Measurements from ENCODE around the gene PLCL1. TPM values are rescaled to one million over a fixed set of nuclear protein-coding genes. Genes with fewer than 3 reads are reported as not detected.

Gene PLCL1
- total and polyA plus RNA-seq, 8 donors, result 0.93 to 28.7 (median 3.1) TPM

DNA sequence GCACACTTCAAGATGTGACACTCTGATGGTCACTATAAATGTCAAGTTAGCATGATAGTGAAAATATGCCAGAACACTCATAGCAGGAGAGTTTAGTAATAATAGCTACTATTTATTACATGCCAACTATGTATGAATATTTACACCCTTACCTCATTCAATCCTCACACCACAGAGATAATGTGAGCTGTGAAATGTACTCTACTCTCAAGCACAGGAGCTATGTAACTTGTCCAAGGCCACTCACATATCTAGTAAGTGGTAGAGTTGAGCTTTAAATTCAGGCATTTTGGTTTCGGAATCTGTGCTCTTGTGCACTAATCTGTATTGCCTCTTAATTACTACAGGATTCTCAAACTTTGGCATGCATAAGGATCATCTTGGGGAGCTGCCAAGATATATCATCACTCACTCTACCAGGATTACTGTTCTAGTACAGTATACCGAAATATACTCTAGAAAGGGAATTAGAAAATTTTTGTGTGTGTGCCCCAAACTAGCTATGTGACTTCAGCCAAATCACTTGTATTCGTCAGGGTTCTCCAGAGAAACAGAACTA is 154.3 kb downstream of the PLCL1 start:
- intact Hi-C loops (cut with DNase I; ENCODE audit: low total_unique reads), result no loop called here
- Histone ChIP-seq H3K4me1 (no peaks in the 10 kb centered on the region), H3K36me3 (no peaks in the 10 kb centered on the region), H3K27ac (no peak overlapping the region), H3K4me3 (no peak overlapping the region), H3K9me3 (peaks cover 0 to 7% (median 0%) of the 10 kb centered on the region in 4 donors), H3K27me3 (no peaks in the 10 kb centered on the region)
- DNase-seq, result no peak
- TF ChIP-seq POLR2AphosphoS5 (IDR thresholded peaks at IDR 0.05), result no peak
- TF ChIP-seq, protein P1, sequence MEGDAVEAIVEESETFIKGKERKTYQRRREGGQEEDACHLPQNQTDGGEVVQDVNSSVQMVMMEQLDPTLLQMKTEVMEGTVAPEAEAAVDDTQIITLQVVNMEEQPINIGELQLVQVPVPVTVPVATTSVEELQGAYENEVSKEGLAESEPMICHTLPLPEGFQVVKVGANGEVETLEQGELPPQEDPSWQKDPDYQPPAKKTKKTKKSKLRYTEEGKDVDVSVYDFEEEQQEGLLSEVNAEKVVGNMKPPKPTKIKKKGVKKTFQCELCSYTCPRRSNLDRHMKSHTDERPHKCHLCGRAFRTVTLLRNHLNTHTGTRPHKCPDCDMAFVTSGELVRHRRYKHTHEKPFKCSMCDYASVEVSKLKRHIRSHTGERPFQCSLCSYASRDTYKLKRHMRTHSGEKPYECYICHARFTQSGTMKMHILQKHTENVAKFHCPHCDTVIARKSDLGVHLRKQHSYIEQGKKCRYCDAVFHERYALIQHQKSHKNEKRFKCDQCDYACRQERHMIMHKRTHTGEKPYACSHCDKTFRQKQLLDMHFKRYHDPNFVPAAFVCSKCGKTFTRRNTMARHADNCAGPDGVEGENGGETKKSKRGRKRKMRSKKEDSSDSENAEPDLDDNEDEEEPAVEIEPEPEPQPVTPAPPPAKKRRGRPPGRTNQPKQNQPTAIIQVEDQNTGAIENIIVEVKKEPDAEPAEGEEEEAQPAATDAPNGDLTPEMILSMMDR (IDR thresholded peaks at IDR 0.05), result no peak
- WGBS, 5 donors, result 78 to 93% (median 89%) methylated on average over 3 of the region's 3 CpGs

DNA sequence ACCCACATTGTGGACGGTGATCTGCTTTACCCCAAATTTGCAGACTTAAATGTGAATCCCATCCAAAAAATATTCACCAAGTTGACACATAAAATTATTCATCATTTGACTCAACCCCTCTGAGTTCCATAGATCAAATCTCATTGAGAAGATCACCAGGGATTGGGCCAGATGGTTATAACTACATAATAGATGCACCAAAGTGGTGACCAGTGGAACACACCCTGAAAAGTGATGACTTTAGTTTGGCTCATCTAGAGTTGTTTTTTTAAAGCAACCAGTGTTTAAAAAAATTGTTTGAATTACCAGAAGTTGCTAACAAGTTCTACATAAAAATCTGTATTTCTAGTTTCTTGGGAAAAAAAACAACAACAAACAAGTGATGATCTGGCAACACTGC is 155.0 kb downstream of the PLCL1 start:
- intact Hi-C loops (cut with DNase I; ENCODE audit: low total_unique reads), result no loop called here

DNA sequence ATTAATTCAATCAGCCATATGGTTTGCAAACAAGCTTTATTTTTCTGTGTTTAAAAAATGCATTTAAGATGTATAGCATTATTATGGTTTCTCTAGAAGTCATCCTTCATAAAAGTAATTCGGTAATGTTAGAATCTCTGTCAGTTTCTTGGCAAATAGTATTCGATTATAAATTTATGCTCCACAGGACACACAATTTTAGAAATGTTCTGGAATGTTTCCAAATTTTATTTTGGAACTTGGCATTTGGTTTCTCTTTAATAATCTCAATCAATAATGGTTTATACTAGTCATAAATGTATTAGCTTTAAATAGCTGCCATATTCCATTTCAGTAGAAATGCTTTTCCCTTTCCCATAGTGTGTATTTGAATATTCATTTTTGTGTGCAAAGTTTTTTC is 156.4 kb downstream of the PLCL1 start:
- WGBS, 5 donors, result 50 to 84% (median 74%) methylated on average over 2 of the region's 2 CpGs
- TF ChIP-seq POLR2AphosphoS5 (IDR thresholded peaks at IDR 0.05) (no peak), POLR2A (IDR thresholded peaks at IDR 0.05) (no peak), EP300 (IDR thresholded peaks at IDR 0.05) (no peak)
- TF ChIP-seq, protein P1 (IDR thresholded peaks at IDR 0.05), result no peak
- H3K36me3 ChIP-seq, result no peaks in the 10 kb centered on the region
- H3K4me1 ChIP-seq, result no peaks in the 10 kb centered on the region
- no peaks in the 10 kb centered on the region for H3K27me3 ChIP-seq
- peaks cover 0 to 15% (median 9%) of the 10 kb centered on the region in 4 donors for H3K9me3 ChIP-seq
- DNase-seq, result no peak
- intact Hi-C loops (cut with DNase I; ENCODE audit: low total_unique reads), result no loop called here
- no peak overlapping the region for H3K4me3 ChIP-seq
- H3K27ac ChIP-seq, result no peak overlapping the region

More for the DNA sequence above, 155.0 kb downstream of the PLCL1 start:
- Histone ChIP-seq H3K27ac (no peak overlapping the region), H3K36me3 (no peaks in the 10 kb centered on the region), H3K4me3 (no peak overlapping the region), H3K27me3 (no peaks in the 10 kb centered on the region), H3K4me1 (no peaks in the 10 kb centered on the region), H3K9me3 (peaks cover 0 to 9% (median under 1%) of the 10 kb centered on the region in 4 donors)
- TF ChIP-seq EP300 (IDR thresholded peaks at IDR 0.05), result no peak
- no peak for TF ChIP-seq POLR2A (IDR thresholded peaks at IDR 0.05)
- TF ChIP-seq, protein P1 (IDR thresholded peaks at IDR 0.05), result no peak
- TF ChIP-seq POLR2AphosphoS5 (IDR thresholded peaks at IDR 0.05), result no peak
- 80 to 100% (median 93%) methylated on average over 1 of the region's 1 CpG for WGBS, 5 donors
- no peak for DNase-seq

DNA sequence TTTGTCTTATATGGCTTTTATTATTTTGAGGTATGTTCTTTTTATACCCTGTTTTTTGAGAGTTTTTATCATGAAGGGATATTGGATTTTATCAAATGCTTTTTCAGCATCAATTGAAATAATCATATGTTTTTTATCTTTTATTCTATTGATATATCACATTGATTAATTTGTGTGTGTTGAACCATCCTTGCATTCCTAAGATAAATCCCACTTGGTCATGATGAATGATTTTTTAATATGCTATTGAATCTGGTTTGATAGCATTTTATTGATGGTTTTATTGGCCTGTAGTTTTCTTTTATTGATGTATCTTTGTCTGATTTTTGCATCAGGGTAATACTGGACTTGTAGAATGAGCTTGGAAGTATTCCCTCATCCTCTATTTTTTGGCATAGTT is 160.3 kb downstream of the PLCL1 start:
- Histone ChIP-seq H3K36me3 (no peaks in the 10 kb centered on the region), H3K27me3 (no peaks in the 10 kb centered on the region), H3K4me1 (peaks cover 0 to 11% (median 0%) of the 10 kb centered on the region in 4 donors), H3K4me3 (no peak overlapping the region), H3K27ac (no peak overlapping the region), H3K9me3 (peaks cover 0 to 14% (median 9%) of the 10 kb centered on the region in 4 donors)
- intact Hi-C loops (cut with DNase I; ENCODE audit: low total_unique reads), result no loop called here
- DNase-seq, result no peak
- TF ChIP-seq POLR2A (IDR thresholded peaks at IDR 0.05) (no peak), POLR2AphosphoS5 (IDR thresholded peaks at IDR 0.05) (no peak), EP300 (IDR thresholded peaks at IDR 0.05) (no peak)
- TF ChIP-seq, protein P1 (IDR thresholded peaks at IDR 0.05), result no peak
